Measurements from ENCODE around the gene PSMB5.

DNA sequence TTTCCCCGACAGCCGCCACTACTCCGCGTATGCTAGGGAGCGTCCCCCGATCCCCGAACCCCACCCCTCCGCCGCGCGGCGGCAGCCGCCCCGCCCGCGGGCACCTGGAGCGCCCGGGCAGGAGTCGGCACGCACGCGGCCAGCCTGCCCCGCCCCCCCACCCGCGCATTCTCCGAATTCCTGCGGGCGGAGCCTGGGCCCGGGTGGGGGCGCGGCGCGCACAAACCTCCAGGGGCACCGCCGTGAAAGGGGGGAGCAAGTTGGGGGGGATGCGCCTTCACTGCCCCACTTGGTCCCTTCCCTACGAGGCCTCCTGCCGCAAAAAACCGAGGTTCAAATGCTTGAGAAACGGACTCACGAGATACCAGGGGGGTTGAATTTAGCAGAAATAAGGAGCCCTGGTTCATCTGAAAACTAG lies 54.0 kb downstream of the PSMB5 start:
- TF ChIP-seq, protein P1, sequence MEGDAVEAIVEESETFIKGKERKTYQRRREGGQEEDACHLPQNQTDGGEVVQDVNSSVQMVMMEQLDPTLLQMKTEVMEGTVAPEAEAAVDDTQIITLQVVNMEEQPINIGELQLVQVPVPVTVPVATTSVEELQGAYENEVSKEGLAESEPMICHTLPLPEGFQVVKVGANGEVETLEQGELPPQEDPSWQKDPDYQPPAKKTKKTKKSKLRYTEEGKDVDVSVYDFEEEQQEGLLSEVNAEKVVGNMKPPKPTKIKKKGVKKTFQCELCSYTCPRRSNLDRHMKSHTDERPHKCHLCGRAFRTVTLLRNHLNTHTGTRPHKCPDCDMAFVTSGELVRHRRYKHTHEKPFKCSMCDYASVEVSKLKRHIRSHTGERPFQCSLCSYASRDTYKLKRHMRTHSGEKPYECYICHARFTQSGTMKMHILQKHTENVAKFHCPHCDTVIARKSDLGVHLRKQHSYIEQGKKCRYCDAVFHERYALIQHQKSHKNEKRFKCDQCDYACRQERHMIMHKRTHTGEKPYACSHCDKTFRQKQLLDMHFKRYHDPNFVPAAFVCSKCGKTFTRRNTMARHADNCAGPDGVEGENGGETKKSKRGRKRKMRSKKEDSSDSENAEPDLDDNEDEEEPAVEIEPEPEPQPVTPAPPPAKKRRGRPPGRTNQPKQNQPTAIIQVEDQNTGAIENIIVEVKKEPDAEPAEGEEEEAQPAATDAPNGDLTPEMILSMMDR (IDR thresholded peaks at IDR 0.05): no peak
- TF ChIP-seq, protein P2, sequence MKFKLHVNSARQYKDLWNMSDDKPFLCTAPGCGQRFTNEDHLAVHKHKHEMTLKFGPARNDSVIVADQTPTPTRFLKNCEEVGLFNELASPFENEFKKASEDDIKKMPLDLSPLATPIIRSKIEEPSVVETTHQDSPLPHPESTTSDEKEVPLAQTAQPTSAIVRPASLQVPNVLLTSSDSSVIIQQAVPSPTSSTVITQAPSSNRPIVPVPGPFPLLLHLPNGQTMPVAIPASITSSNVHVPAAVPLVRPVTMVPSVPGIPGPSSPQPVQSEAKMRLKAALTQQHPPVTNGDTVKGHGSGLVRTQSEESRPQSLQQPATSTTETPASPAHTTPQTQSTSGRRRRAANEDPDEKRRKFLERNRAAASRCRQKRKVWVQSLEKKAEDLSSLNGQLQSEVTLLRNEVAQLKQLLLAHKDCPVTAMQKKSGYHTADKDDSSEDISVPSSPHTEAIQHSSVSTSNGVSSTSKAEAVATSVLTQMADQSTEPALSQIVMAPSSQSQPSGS (CRISPR knock-in tag; IDR thresholded peaks at IDR 0.05; ENCODE audit: borderline replicate concordance, low read depth): no peak
